Measurements from ENCODE around the gene C9orf50.

C9orf50 gene

DNA sequence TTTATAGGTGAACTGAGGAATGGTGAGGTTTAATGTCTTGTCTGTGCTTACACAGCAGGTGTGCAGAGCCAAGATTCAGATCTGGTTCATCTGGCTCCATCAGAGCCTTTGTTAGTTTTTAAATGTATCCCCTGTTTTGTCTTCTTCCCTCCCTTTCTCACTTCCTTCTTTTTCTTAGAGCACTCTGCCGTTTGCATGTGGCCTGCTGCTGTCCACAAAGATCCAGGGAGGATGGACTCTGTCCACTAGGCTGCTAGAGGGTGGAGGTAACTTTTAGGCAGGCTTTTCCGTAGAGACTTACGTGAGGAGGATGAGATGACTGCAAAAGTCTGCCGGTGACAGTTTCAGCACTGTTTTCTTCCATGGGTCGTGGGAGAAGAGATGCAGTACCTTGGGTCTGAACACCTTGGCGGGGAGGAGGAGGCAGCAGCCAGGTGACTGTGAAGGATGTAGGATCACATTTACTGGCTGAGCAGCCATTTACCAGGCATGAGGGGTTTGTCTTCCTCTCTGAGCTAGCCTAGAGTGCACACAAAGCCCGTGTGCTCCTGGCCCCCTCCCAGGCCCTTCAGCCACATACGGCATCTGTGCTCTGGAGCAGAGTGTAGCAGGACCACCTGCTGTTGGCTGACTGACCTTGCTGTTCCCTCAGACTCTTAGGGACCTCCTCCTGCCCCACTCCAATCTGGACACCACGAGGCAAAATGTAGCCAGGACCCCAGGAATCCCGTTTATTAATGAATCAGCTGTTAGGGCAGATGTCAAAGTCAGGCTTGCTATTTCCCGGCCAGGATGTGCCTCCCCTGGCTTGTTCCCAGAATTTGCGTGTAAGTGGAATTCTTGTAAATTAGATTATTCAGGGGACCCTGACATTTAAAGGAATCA lies 6.9 kb upstream of the C9orf50 start:
- Mint-ChIP-seq H3K27ac (peak overlapping the region; percentile 83), H3K27me3 (no peaks in the 10 kb centered on the region)

GRCh38 chr9:129626625-129627284 lies 5.9 kb upstream of the C9orf50 start:
- Mint-ChIP-seq H3K4me1 (peaks cover 66% of the 10 kb centered on the region), H3K36me3 (peaks cover 3% of the 10 kb centered on the region), H3K27me3 (peaks cover 3% of the 10 kb centered on the region), H3K4me3 (peak overlapping the region; percentile 92), H3K9me3 (no peaks in the 10 kb centered on the region), H3K27ac (peak overlapping the region; percentile 98)

More for the DNA sequence above, 6.9 kb upstream of the C9orf50 start:
- H3K36me3 Mint-ChIP-seq: peaks cover 5% of the 10 kb centered on the region
- peaks cover 73% of the 10 kb centered on the region for H3K4me1 Mint-ChIP-seq
- peak overlapping the region; percentile 92 for H3K4me3 Mint-ChIP-seq
- no peaks in the 10 kb centered on the region for H3K9me3 Mint-ChIP-seq

DNA sequence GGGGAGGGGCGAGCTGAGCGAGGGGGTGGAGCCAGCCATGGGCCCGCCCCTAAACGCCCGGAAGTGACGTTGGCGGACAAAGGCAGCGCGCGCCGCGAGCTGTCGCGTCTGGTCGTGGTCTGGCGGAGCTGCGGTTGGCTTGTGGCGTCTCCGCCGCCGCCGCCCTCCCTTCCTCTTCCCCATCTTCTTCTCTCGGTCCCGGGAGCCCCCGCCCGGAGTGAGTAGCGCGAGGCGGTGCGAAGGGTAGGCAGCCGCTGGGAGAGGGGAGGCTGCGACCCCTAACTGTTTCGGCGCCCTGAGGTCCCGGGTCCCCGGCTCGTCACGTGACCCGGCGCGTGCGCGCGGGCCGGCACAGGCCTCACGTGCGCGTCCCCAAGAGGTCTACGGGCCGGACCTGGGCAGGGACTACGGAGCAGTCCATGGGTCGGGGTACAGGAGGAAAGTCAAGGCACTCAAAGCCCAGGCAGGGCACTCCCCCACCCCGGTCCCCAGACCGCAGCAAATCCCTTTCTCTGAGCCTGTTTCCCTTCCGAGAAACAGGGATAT lies 5.3 kb upstream of the C9orf50 start, which contains the start of gene NTMT1:
Gene NTMT1 (plus strand): TSS at position 85 of the 546 bp plus-strand sequence. CDS start 6,541 bp downstream, outside the sequence.
- Mint-ChIP-seq H3K9me3 (no peaks in the 10 kb centered on the region), H3K4me3 (peak within 1 kb of the TSS; percentile 92), H3K27ac (peak within 1 kb of the TSS; percentile 98), H3K27me3 (peaks cover 5% of the 10 kb centered on the region), H3K4me1 (peaks cover 60% of the 10 kb centered on the region), H3K36me3 (peaks cover 3% of the 10 kb centered on the region)

GRCh38 chr9:129624947-129625346 lies 4.0 kb upstream of the C9orf50 start:
- Mint-ChIP-seq H3K4me1 (peaks cover 48% of the 10 kb centered on the region), H3K9me3 (no peaks in the 10 kb centered on the region), H3K36me3 (peaks cover 3% of the 10 kb centered on the region), H3K27ac (peak overlapping the region; percentile 65), H3K4me3 (peak overlapping the region; percentile 83), H3K27me3 (peaks cover 9% of the 10 kb centered on the region)

- Mint-ChIP-seq H3K27ac (no peak overlapping the region), H3K27me3 (peaks cover 11% of the 10 kb centered on the region), H3K36me3 (peaks cover 3% of the 10 kb centered on the region), H3K4me1 (peaks cover 42% of the 10 kb centered on the region), H3K4me3 (peak overlapping the region; percentile 64), H3K9me3 (no peaks in the 10 kb centered on the region)
Measured at GRCh38 chr9:129624168-129624759, 3.4 kb upstream of the C9orf50 start.

- peaks cover 3% of the 10 kb centered on the region for H3K36me3 Mint-ChIP-seq
- no peaks in the 10 kb centered on the region for H3K9me3 Mint-ChIP-seq
- H3K4me3 Mint-ChIP-seq: no peak overlapping the region
- peak overlapping the region; percentile 74 for H3K27ac Mint-ChIP-seq
- H3K27me3 Mint-ChIP-seq: peaks cover 15% of the 10 kb centered on the region
- peaks cover 34% of the 10 kb centered on the region for H3K4me1 Mint-ChIP-seq
Measured at GRCh38 chr9:129623331-129623730, 2.4 kb upstream of the C9orf50 start.

- H3K9me3 Mint-ChIP-seq: no peaks in the 10 kb centered on the region
Measured at GRCh38 chr9:129619787-129620668, 873 bp downstream of the C9orf50 start.

GRCh38 chr9:129617167-129617566 lies 3.7 kb downstream of the C9orf50 start:
- H3K9me3 Mint-ChIP-seq: no peaks in the 10 kb centered on the region
- H3K4me3 Mint-ChIP-seq: no peak overlapping the region
- no peaks in the 10 kb centered on the region for H3K4me1 Mint-ChIP-seq
- no peaks in the 10 kb centered on the region for H3K36me3 Mint-ChIP-seq
- H3K27me3 Mint-ChIP-seq: peaks cover 12% of the 10 kb centered on the region
- no peak overlapping the region for H3K27ac Mint-ChIP-seq

More at GRCh38 chr9:129619787-129620668, 873 bp downstream of the C9orf50 start:
- Mint-ChIP-seq H3K27me3 (peaks cover 15% of the 10 kb centered on the region), H3K4me1 (peaks cover 16% of the 10 kb centered on the region), H3K27ac (no peak overlapping the region), H3K4me3 (no peak overlapping the region), H3K36me3 (no peaks in the 10 kb centered on the region)

GRCh38 chr9:129615407-129616285 lies 5.3 kb downstream of the C9orf50 start:
- H3K27me3 Mint-ChIP-seq: peaks cover 5% of the 10 kb centered on the region
- H3K36me3 Mint-ChIP-seq: no peaks in the 10 kb centered on the region

DNA sequence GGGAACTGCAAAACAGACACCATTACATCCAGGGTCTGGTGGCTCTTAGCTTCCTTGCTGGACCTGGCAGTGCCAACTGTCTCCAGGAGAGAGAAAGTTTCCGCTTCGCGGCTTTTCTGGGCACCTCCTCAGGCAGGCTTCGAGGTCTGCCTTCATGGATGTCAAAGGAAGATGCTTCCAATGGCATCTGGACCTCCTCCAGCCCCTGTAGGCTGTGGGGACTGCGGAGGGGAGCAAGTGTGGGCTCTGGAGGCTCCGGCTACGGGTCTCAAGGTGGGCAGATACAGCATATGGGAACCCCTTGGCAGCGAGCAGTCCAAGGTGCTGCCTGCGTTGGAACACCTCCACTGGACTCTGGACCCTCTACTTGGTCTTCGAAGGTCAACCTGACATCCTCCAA lies 6.0 kb downstream of the C9orf50 start:
- Mint-ChIP-seq H3K27ac (no peak overlapping the region), H3K36me3 (no peaks in the 10 kb centered on the region), H3K4me3 (no peak overlapping the region), H3K27me3 (peaks cover 5% of the 10 kb centered on the region), H3K9me3 (no peaks in the 10 kb centered on the region), H3K4me1 (peaks cover 8% of the 10 kb centered on the region)

More at GRCh38 chr9:129615407-129616285, 5.3 kb downstream of the C9orf50 start:
- Mint-ChIP-seq H3K9me3 (no peaks in the 10 kb centered on the region), H3K4me3 (no peak overlapping the region), H3K4me1 (peaks cover 7% of the 10 kb centered on the region), H3K27ac (no peak overlapping the region)

- Mint-ChIP-seq H3K27me3 (no peaks in the 10 kb centered on the region), H3K4me1 (peaks cover 15% of the 10 kb centered on the region), H3K9me3 (no peaks in the 10 kb centered on the region), H3K27ac (no peak overlapping the region), H3K36me3 (no peaks in the 10 kb centered on the region), H3K4me3 (no peak overlapping the region)
Measured at GRCh38 chr9:129613520-129614175, 7.3 kb downstream of the C9orf50 start.

GRCh38 chr9:129612815-129613519 lies 7.9 kb downstream of the C9orf50 start:
- no peak overlapping the region for H3K27ac Mint-ChIP-seq
- no peaks in the 10 kb centered on the region for H3K27me3 Mint-ChIP-seq
- H3K36me3 Mint-ChIP-seq: no peaks in the 10 kb centered on the region
- no peaks in the 10 kb centered on the region for H3K9me3 Mint-ChIP-seq
- peaks cover 20% of the 10 kb centered on the region for H3K4me1 Mint-ChIP-seq
- H3K4me3 Mint-ChIP-seq: no peak overlapping the region

DNA sequence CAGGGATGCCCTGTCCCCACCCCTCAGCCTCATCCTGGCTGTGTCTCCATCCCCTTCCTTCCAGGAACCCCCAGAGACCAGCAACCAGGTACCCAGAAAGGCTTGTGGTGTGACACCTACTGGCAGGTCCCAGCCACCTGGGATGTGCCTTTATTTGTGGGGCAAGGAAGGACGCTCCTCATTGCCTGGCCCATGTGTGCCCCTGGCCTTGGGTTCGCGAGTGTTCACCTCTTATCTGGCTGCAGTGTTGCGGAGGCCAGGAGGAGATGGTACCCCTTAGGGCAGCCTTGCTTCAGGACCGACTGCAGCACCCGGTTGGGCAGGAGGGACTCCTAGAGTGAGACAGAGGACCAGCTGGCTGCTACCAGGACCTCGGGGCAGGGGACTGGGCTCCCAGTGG lies 8.8 kb downstream of the C9orf50 start:
- no peak overlapping the region for H3K27ac Mint-ChIP-seq
- H3K4me1 Mint-ChIP-seq: peaks cover 27% of the 10 kb centered on the region
- H3K36me3 Mint-ChIP-seq: no peaks in the 10 kb centered on the region
- H3K27me3 Mint-ChIP-seq: no peaks in the 10 kb centered on the region
- H3K9me3 Mint-ChIP-seq: no peaks in the 10 kb centered on the region
- no peak overlapping the region for H3K4me3 Mint-ChIP-seq
